HG02610 (cell line): ENCODE results near the gene CLIC1.

ENCODE experiments used
- ATAC-seq: cut with Tn5 transposase; IDR thresholded peaks from one replicate; pipeline ENCODE4 v1.9.1; 2021; ENCODE audit warnings: mild to moderate bottlenecking, moderate library complexity; ENCODE audit not compliant: unreplicated experiment

CLIC1 gene

GRCh38 chr6:31736021-31736767 lies at the start of gene CLIC1:
Gene CLIC1 (minus strand): TSS chr6:31736530. CDS start chr6:31736300, 230 bp downstream.
- no peak for ATAC-seq

GRCh38 chr6:31785475-31785874 lies 49.1 kb upstream of the CLIC1 start:
- ATAC-seq, result no peak

- no peak for ATAC-seq
Observed at GRCh38 chr6:31784098-31784925, 48.0 kb upstream of the CLIC1 start.

GRCh38 chr6:31782126-31782855 lies 46.0 kb upstream of the CLIC1 start:
- no peak for ATAC-seq

GRCh38 chr6:31781244-31782125 lies 45.2 kb upstream of the CLIC1 start:
- ATAC-seq, result no peak

- ATAC-seq, result no peak
Observed at GRCh38 chr6:31780507-31781243, 44.3 kb upstream of the CLIC1 start.

GRCh38 chr6:31779908-31780307 lies 43.6 kb upstream of the CLIC1 start:
- no peak for ATAC-seq

- no peak for ATAC-seq
Observed at GRCh38 chr6:31778999-31779885, 42.9 kb upstream of the CLIC1 start.

- ATAC-seq, result no peak
Observed at GRCh38 chr6:31778193-31778592, 41.9 kb upstream of the CLIC1 start.

GRCh38 chr6:31777667-31778050 lies 41.3 kb upstream of the CLIC1 start:
- ATAC-seq, result no peak

- peak; percentile 63 for ATAC-seq
Observed at GRCh38 chr6:31776989-31777666, 40.8 kb upstream of the CLIC1 start, which contains the start of gene VWA7. Gene VWA7 (minus strand): TSS chr6:31777328. CDS start chr6:31776779, 549 bp downstream.

- no peak for ATAC-seq
Observed at GRCh38 chr6:31776485-31776988, 40.2 kb upstream of the CLIC1 start.

GRCh38 chr6:31775633-31776484 lies 39.5 kb upstream of the CLIC1 start:
- no peak for ATAC-seq

GRCh38 chr6:31775184-31775583 lies 38.9 kb upstream of the CLIC1 start:
- ATAC-seq, result no peak

GRCh38 chr6:31771992-31772358 lies 35.6 kb upstream of the CLIC1 start:
- no peak for ATAC-seq

- no peak for ATAC-seq
Observed at GRCh38 chr6:31770860-31771259, 34.5 kb upstream of the CLIC1 start.
